H9 (cell line): ENCODE data around the gene DCLK2. TPM values are rescaled to one million over a fixed set of nuclear protein-coding genes. Genes with fewer than 3 reads are reported as not detected.

Source experiments
- DNase-seq: peaks from one replicate; pipeline ENCODE4 v3.0.0-alpha.2; 2017
- H2AFZ ChIP-seq: one replicate; pipeline ENCODE4 v1.6.1; 2013; ENCODE audit warnings: mild to moderate bottlenecking, low read length, control low read depth, moderate library complexity
- H2AK5ac ChIP-seq: 2 replicates; pipeline ENCODE4 v1.6.1; 2013; ENCODE audit warnings: low read length, control low read depth, mixed read lengths; ENCODE audit not compliant: insufficient read length
- H2BK120ac ChIP-seq: one replicate; pipeline ENCODE4 v1.6.1; 2013; ENCODE audit warnings: low read depth, mild to moderate bottlenecking, low read length, control low read depth, inconsistent platforms; ENCODE audit not compliant: poor library complexity, severe bottlenecking
- H2BK12ac ChIP-seq: 2 replicates; pipeline ENCODE4 v1.6.1; 2013; ENCODE audit warnings: low read length, control low read depth, mixed read lengths, low read depth; ENCODE audit not compliant: insufficient read length
- H2BK15ac ChIP-seq: 2 replicates; pipeline ENCODE4 v1.6.1; 2013; ENCODE audit warnings: low read depth, low read length, control low read depth
- H2BK20ac ChIP-seq: one replicate; pipeline ENCODE4 v1.6.1; 2013; ENCODE audit warnings: low read depth, mild to moderate bottlenecking, low read length, control low read depth, inconsistent platforms; ENCODE audit not compliant: poor library complexity, severe bottlenecking
- H2BK5ac ChIP-seq: 2 replicates; pipeline ENCODE4 v1.6.1; 2013; ENCODE audit warnings: low read length, control low read depth, mixed read lengths; ENCODE audit not compliant: insufficient read length
- H3K14ac ChIP-seq: 2 replicates; pipeline ENCODE4 v1.6.1; 2013; ENCODE audit warnings: low read length, control low read depth; ENCODE audit not compliant: insufficient read depth
- H3K18ac ChIP-seq: 2 replicates; pipeline ENCODE4 v1.6.1; 2013; ENCODE audit warnings: low read depth, mild to moderate bottlenecking, mixed read lengths, low read length, control low read depth; ENCODE audit not compliant: insufficient read length
- H3K23ac ChIP-seq: 2 replicates; pipeline ENCODE4 v1.6.1; 2013; ENCODE audit warnings: low read length, control low read depth, mixed read lengths, low read depth; ENCODE audit not compliant: insufficient read length
- H3K23me2 ChIP-seq: 2 replicates; pipeline ENCODE4 v1.6.1; 2013; ENCODE audit warnings: low read depth, mild to moderate bottlenecking, mixed read lengths, low read length, control low read depth; ENCODE audit not compliant: insufficient read length, poor library complexity, severe bottlenecking
- H3K27ac ChIP-seq: 2 replicates; pipeline ENCODE4 v1.5.1; 2013; ENCODE audit warnings: low read length, control low read depth, mixed read lengths, low read depth; ENCODE audit not compliant: insufficient read length
- H3K27me3 ChIP-seq: 2 replicates; pipeline ENCODE4 v1.6.1; 2013; ENCODE audit warnings: low read length, control low read depth, inconsistent platforms; ENCODE audit not compliant: insufficient read depth
- H3K4ac ChIP-seq: 2 replicates; pipeline ENCODE4 v1.6.1; 2013; ENCODE audit warnings: low read depth, mild to moderate bottlenecking, control low read depth, inconsistent platforms, low read length, moderate library complexity
- H3K4me1 ChIP-seq: 2 replicates; pipeline ENCODE4 v1.6.1; 2013; ENCODE audit warnings: low read length, control low read depth, inconsistent platforms; ENCODE audit not compliant: insufficient read depth
- H3K4me2 ChIP-seq: 2 replicates; pipeline ENCODE4 v1.6.1; 2013; ENCODE audit warnings: low read length, control low read depth, mixed read lengths; ENCODE audit not compliant: insufficient read length, insufficient read depth
- H3K56ac ChIP-seq: 2 replicates; pipeline ENCODE4 v1.6.1; 2013; ENCODE audit warnings: low read depth, mild to moderate bottlenecking, mixed read lengths, low read length, control low read depth; ENCODE audit not compliant: insufficient read length
- H3K79me1 ChIP-seq: 2 replicates; pipeline ENCODE4 v1.6.1; 2013; ENCODE audit warnings: low read depth, mild to moderate bottlenecking, moderate library complexity, low read length, control low read depth, inconsistent platforms; ENCODE audit not compliant: insufficient read depth, poor library complexity, severe bottlenecking
- H3K79me2 ChIP-seq: 2 replicates; pipeline ENCODE4 v1.6.1; 2013; ENCODE audit warnings: low read length, control low read depth, inconsistent platforms; ENCODE audit not compliant: insufficient read depth
- H3K9ac ChIP-seq: 2 replicates; pipeline ENCODE4 v1.6.1; 2013; ENCODE audit warnings: low read length, control low read depth, mixed read lengths; ENCODE audit not compliant: insufficient read length; ENCODE audit errors: extremely low read depth
- H3K9me3 ChIP-seq: one replicate; pipeline ENCODE4 v1.6.1; 2013; ENCODE audit warnings: low read depth, low read length, inconsistent platforms; ENCODE audit not compliant: control insufficient read depth
- H3T11ph ChIP-seq: one replicate; pipeline ENCODE4 v1.6.1; 2013; ENCODE audit warnings: mild to moderate bottlenecking, low read length, control low read depth, inconsistent platforms
- H4K20me1 ChIP-seq: one replicate; pipeline ENCODE4 v1.6.1; 2013; ENCODE audit not compliant: control insufficient read depth, insufficient read length, insufficient read depth
- H4K5ac ChIP-seq: 2 replicates; pipeline ENCODE4 v1.6.1; 2013; ENCODE audit warnings: low read depth, mild to moderate bottlenecking, mixed read lengths, low read length, control low read depth; ENCODE audit not compliant: insufficient read length
- H4K8ac ChIP-seq: replicated peaks from 2 replicates; pipeline ENCODE4 v1.6.1; 2013; ENCODE audit warnings: low read length, control low read depth, mixed read lengths, low read depth; ENCODE audit not compliant: insufficient read length
- H4K91ac ChIP-seq: 2 replicates; pipeline ENCODE4 v1.6.1; 2013; ENCODE audit warnings: low read depth, mild to moderate bottlenecking, moderate library complexity, mixed read lengths, low read length, control low read depth; ENCODE audit not compliant: insufficient read length
- H3K27ac Mint-ChIP-seq, 3 experiments: 2 replicates in 2 of 3; 3 replicates in 1 of 3; pipeline ENCODE4 v1.8.0; 2020 to 2021; ENCODE audit warnings: mixed read lengths in 3 of 3, mild to moderate bottlenecking in 1 of 3, moderate library complexity in 1 of 3
- H3K27me3 Mint-ChIP-seq: 2 replicates; pipeline ENCODE4 v1.8.0; 2021; ENCODE audit warnings: low read depth, mild to moderate bottlenecking, moderate library complexity, mixed read lengths
- H3K36me3 Mint-ChIP-seq, 3 experiments: 2 replicates in 2 of 3; 3 replicates in 1 of 3; pipeline ENCODE4 v1.8.0; 2020 to 2021; ENCODE audit warnings: low read depth in 3 of 3, mixed read lengths in 3 of 3; ENCODE audit not compliant: insufficient read depth in 1 of 3
- H3K4me1 Mint-ChIP-seq, 2 experiments: 2 replicates each; pipeline ENCODE4 v1.8.0; 2020; ENCODE audit warnings: mixed read lengths in 2 of 2
- H3K4me3 Mint-ChIP-seq, 2 experiments: 2 replicates in 1 of 2; 3 replicates in 1 of 2; pipeline ENCODE4 v1.8.0; 2020 to 2021; ENCODE audit warnings: mild to moderate bottlenecking in 2 of 2, mixed read lengths in 2 of 2, moderate library complexity in 1 of 2
- H3K9me3 Mint-ChIP-seq, 2 experiments: 2 replicates in 1 of 2; 3 replicates in 1 of 2; pipeline ENCODE4 v1.8.0; 2020; ENCODE audit warnings: mild to moderate bottlenecking in 2 of 2, mixed read lengths in 2 of 2, moderate library complexity in 1 of 2
- WGBS: extraction: QIAGEN DNeasy Blood & Tissue Kit; methylation state at CpG from one replicate; pipeline ENCODE4 v1.1.7; 2013; ENCODE audit warnings: missing lambda C conversion rate, low lambda C conversion rate, mixed read lengths; ENCODE audit not compliant: insufficient read length; ENCODE audit errors: extremely low coverage; 5-methylcytosine and 5-hydroxymethylcytosine counted together
- total RNA-seq: library from RNA; stranded (reverse); gene quantifications from 2 replicates; pipeline ENCODE4 v1.2.1, GENCODE V29; 2021
- TF ChIP-seq, protein P1 (sequence below): fragments of 200-600 bp; sonication (generic); conservative IDR thresholded peaks from 3 replicates; pipeline ENCODE4 v1.8.0; 2021; ENCODE audit warnings: antibody characterized with exemption, mild to moderate bottlenecking

The DCLK2 gene
- total RNA-seq, 1 experiment from 2014 or later, result 0.33 TPM

DNA sequence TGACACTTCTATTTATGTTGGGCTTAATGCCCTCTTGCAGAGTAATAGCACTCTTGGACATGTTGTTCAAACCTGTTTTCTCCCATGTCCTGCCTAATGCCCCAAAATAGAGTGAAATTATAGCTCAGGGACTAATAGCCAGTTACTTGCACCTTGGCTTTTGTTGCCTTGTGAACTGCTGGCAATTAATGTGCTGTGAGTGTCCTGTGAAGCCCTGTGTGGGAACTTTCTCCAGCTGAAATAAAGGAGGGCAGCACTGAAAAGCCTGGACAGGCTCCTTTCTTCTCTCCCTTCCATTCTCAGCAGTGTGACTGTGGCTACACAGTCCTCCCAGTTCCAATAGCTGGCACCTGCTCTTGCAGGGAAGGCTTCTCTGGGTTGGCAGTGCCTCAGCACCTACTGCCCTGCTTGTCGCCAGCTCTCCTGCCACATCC, 72.4 kb downstream of the DCLK2 start:
- Mint-ChIP-seq H3K36me3 (no peaks in the 10 kb centered on the region), H3K27ac (no peak overlapping the region), H3K4me3 (no peak overlapping the region), H3K9me3 (no peaks in the 10 kb centered on the region; a peak in 1 of 5 replicates), H3K27me3 (no peaks in the 10 kb centered on the region), H3K4me1 (peaks cover 7 to 9% of the 10 kb centered on the region in 2 experiments)
- Histone ChIP-seq H2AFZ (no peak overlapping the region), H3K4me1 (no peaks in the 10 kb centered on the region), H2BK12ac (no peak overlapping the region), H3K4me2 (no peak overlapping the region), H3K9me3 (no peaks in the 10 kb centered on the region), H2BK5ac (no peak overlapping the region), H4K8ac (no peak overlapping the region), H4K5ac (no peak overlapping the region), H3K14ac (no peak overlapping the region), H3K4ac (no peak overlapping the region), H3K79me2 (no peaks in the 10 kb centered on the region), H2BK15ac (no peak overlapping the region), H3K23me2 (no peaks in the 10 kb centered on the region), H3K9ac (no peak overlapping the region), H4K91ac (no peak overlapping the region), H3K23ac (no peak overlapping the region), H3K27ac (no peak overlapping the region), H3K18ac (no peak overlapping the region), H2AK5ac (peak overlapping the region; percentile 45), H3K79me1 (no peaks in the 10 kb centered on the region), H4K20me1 (no peaks in the 10 kb centered on the region), H3K27me3 (no peaks in the 10 kb centered on the region), H3K56ac (no peak overlapping the region), H2BK20ac (no peak overlapping the region), H3T11ph (no peak overlapping the region), H2BK120ac (no peak overlapping the region)
- no CpG with 5 or more reads among the region's 1 CpG for WGBS
- TF ChIP-seq, protein P1, sequence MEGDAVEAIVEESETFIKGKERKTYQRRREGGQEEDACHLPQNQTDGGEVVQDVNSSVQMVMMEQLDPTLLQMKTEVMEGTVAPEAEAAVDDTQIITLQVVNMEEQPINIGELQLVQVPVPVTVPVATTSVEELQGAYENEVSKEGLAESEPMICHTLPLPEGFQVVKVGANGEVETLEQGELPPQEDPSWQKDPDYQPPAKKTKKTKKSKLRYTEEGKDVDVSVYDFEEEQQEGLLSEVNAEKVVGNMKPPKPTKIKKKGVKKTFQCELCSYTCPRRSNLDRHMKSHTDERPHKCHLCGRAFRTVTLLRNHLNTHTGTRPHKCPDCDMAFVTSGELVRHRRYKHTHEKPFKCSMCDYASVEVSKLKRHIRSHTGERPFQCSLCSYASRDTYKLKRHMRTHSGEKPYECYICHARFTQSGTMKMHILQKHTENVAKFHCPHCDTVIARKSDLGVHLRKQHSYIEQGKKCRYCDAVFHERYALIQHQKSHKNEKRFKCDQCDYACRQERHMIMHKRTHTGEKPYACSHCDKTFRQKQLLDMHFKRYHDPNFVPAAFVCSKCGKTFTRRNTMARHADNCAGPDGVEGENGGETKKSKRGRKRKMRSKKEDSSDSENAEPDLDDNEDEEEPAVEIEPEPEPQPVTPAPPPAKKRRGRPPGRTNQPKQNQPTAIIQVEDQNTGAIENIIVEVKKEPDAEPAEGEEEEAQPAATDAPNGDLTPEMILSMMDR, result no peak
- no peak for DNase-seq
